M059J (cell line): Measurements from ENCODE around the gene EPB41. TPM values are rescaled to one million over a fixed set of nuclear protein-coding genes. Genes with fewer than 3 reads are reported as not detected.
"Not testable (repeated sequence)": the region's sequence is repeated elsewhere in the genome, so short reads cannot be mapped to it uniquely, and the experiment has no call there.

Experiments
- DNase-seq: peaks from one replicate; pipeline ENCODE4 v3.0.0-alpha.2; 2012; ENCODE audit warnings: low read depth
- total RNA-seq: library from RNA; depleted of rRNA; stranded (reverse); fragments of >200 nt; shearing (Covaris generic); gene quantifications from 2 replicates; pipeline ENCODE4 v1.2.3, GENCODE V29; 2014

EPB41 gene
- total RNA-seq, 1 experiment from 2014 or later = 23.2 TPM

GRCh38 chr1:28976248-28976647 lies 61.9 kb downstream of the EPB41 start:
- DNase-seq = no peak

DNA sequence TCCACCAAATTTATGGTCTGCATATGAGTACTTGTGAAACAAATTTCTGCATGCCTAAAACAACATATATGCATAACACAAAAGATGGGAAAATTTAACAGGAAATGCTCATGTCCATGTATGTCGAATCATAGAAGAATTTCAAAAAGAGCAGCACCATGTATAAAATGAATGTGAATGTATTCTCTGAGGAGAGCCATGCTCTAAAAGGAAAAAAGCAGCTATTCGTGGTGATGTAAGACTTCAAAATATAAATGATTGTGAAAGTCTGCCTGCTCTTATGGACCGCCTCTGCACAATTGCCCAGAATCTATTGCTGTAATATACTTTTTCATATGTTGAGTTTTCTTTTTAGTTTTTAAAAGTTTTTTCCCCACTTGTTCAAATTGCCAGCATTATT lies 66.8 kb downstream of the EPB41 start:
- no peak for DNase-seq

DNA sequence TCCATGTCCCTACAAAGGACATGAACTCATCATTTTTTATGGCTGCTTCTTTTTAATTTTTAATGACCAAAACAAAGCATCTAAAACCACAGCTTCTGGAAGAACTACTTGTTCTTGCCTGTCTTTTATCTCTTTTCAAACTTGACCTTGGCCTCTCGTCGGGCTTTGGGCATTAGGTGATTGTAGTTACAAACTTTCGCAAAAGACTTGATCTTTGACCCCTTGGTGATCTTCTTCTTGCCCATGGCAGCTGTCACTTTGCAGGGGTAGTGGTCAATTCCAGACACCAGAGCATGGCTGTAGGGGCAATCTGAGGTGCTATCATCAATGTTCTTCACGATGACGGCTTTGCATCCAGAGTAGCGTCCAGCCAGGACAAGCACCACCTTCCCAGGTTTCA lies 67.8 kb downstream of the EPB41 start:
- no peak for DNase-seq

- DNase-seq = no peak
These were observed 68.7 kb downstream of the EPB41 start for GRCh38 chr1:28983091-28983490.

DNA sequence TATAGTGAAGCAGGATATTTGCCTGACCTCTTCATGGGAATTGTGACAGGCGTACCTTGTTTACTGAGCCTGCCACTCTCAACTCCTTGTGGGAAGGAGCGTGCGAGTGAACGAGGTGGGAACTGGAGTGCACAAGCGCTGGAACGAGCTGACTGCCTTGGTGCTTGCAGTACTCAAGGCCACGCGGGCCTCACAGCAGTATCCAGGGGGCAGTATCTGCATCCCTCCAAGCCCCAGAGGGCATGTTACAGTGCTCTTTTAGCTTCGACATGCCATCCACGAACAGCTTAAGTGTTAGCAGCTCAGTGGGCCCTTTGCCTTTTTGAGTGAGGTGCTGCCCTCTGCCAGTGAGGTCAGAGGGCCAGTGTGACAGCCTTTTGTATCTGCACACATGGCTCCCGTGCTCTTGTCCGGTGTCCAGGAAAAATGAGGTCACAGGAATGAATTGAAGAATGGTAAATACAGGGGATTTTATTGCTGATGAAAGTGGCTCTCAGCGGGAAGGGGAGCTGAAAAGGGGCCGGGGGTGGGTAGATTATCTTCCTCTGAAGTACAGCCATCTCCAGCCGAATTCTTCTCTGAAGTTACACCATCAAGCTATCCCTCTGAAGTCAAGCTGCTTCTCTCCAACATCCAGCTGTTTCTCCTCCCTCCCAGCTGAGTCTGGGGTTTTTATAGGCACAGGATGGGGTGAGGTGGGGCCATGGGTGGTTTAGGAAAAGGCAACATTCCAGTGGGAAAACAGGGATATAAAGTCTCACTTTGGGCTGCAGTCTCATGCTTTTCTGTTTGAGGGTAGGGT lies 69.3 kb downstream of the EPB41 start:
- peak; percentile 9 for DNase-seq

GRCh38 chr1:28984311-28984684 lies 69.9 kb downstream of the EPB41 start:
- no peak for DNase-seq

DNA sequence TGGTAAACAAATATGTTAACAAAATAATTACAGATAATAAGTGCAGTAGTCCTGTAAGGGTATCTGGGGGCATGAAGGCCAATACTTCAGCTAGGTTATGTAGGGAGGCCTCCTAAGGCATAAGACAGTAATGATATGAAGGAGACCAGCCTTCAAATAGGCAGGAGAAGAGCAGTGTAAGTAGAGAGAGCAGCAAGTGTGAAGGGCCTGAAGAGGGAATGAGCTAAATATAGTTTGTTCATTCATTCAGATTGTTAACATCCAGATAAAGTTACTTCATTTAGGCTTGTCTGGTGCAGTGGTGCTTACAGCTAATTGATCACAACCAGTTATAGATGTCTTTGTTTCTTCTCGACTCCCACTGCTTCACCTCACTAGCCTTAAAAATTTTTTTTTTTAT lies 71.1 kb downstream of the EPB41 start:
- DNase-seq = no peak

DNA sequence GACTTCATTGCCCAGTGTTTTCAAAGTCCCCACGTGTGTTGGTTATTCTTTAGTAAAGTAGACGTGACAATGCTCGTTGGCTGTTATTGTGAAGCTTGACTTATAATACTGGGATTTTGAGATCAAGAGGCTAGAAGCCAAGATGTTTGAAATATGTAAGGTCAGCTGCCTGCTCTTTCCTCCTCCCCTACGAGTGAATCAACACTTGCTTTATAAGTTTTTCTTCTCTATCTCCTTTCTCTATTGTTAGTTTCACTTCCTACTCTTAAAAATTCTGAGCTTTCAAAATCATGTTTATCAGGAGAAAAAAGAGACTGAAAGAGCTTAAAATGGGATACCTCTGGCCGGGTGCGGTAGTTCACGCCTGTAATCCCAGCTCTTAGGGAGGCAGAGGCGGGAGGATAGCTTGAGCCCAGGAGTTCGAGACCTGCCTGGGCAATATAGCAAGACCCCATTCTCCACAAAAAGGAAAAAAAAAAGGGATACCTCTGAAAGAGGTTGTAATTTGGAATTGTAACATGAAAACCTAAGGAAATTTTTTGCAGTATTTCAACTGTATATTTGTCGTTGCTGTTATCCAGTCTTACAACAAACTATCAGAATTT lies 72.0 kb downstream of the EPB41 start:
- DNase-seq = no peak

GRCh38 chr1:29002792-29003191 lies 88.4 kb downstream of the EPB41 start:
- no peak for DNase-seq

DNA sequence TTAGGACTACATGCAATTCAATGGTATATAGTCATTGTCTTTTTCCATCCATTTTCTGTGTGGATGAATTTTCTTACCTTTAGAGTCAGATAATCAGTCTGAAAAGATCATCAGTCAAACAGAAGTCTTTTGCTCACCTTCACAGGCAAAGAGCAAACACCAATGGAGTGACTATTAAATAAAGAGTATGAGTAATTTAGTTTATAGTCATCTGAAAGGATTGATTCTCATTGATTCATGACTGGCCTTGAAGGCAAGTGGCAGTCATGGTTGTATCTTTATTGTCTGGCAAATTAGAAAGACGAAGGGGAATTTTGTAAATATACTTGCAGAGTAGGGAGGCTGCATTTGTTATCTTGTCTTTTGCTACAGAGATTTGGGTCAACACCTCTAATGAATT lies 89.9 kb downstream of the EPB41 start:
- no peak for DNase-seq

GRCh38 chr1:29004798-29005197 lies 90.4 kb downstream of the EPB41 start:
- no peak for DNase-seq

DNA sequence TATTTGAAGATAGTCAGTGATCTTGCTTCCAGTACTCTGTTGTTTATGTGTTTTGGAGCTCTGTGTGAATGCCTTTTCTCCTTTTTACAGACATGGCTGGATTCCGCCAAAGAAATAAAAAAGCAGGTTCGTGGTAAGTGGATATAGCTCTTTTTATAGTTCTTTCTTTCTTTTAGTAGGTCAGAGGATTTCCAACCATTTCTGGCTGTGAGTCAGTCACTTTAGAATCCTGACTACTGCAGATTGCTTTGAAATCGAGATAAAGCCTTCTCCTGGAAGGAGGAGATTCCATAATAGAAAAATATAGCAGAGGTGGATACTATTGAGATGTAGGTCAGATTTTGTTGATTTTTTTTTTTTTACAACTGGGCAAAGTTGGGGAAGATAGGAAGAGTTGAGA lies 97.4 kb downstream of the EPB41 start:
- DNase-seq = no peak

DNA sequence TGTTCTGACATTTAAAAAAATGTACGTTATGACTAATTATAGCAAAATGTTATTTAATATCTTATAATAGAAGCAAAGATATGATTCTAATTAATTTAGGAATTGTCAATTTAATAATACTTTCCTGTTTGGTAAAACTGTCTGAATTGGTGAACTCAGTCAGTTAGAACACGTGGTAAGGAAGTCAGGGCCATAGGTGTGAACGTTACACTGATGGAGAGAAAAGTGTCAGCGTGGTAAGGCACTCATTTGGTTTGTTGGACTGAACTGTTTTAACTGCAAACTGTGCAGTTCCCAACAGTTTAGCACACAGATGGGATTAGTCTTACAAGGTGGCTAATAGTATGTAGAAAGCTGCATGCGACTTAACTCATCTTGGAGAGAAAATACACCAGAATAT lies 102.9 kb downstream of the EPB41 start:
- no peak for DNase-seq

DNA sequence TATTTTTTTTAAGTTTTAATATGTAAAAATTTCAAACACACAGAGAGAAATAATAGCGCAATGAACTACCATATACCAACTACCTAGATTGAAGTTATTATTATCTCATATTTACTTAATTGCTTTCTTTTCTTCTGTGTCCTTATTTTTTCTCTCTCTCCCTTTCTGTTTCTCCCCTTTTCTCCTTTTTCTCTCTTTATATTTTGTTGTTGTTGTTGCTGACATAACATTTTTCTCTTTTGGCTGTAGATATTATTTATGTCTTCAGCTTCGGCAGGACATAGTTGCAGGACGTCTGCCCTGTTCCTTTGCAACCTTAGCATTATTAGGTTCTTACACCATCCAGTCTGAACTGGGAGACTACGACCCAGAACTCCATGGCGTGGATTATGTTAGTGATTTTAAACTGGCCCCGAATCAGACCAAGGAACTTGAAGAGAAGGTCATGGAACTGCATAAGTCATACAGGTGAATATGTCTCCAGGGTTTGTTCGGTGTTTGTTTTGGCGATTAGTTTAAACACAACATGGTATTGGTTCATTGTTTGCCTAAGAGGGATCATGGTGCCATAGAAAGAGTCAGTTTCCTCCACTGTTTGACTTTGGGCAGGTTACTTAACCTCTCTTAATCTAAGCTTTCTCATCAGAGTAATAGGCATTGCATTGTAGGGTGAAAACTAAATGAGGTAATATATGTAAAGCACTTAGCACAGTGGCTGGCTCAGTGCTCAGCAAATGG lies 103.8 kb downstream of the EPB41 start:
- DNase-seq = no peak

DNA sequence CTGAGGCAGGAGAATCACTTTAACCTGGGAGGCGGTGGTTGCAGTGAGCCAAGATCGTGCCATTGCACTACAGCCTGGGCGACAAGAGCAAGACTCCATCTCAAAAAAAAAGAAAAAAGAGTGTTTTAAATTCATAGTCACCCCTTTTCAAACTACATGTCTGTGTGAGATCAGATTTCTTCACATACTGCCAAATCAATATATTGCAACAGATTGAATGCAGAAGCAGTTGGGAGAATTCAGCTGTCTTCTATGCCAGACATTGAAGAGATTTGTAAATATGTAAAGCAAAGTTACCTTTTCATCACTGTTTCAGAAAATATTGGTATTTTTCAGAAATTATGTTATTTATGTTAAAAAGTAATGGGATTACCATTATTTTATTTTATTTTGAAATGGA lies 108.3 kb downstream of the EPB41 start:
- no peak for DNase-seq

DNA sequence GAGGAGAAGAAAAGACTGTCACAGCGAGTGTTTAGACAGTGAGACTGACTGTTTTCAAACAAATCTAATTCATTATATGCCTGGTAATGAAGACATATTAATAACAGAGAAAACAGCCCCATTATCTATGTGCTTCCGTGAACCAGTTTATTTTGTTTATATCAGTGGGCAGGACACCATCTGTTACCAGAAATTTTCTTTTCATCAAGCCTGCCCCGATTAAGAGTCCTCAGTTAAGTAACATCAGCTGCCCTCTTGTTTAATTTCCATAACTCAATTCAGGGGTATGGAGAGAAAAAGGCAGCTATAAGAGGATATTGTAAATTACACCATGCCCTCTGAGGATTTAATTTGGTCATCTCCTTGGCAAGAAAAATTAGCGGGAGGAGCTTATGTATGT lies 115.3 kb downstream of the EPB41 start:
- no peak for DNase-seq

GRCh38 chr1:29032841-29033240 lies 118.5 kb downstream of the EPB41 start:
- no peak for DNase-seq

DNA sequence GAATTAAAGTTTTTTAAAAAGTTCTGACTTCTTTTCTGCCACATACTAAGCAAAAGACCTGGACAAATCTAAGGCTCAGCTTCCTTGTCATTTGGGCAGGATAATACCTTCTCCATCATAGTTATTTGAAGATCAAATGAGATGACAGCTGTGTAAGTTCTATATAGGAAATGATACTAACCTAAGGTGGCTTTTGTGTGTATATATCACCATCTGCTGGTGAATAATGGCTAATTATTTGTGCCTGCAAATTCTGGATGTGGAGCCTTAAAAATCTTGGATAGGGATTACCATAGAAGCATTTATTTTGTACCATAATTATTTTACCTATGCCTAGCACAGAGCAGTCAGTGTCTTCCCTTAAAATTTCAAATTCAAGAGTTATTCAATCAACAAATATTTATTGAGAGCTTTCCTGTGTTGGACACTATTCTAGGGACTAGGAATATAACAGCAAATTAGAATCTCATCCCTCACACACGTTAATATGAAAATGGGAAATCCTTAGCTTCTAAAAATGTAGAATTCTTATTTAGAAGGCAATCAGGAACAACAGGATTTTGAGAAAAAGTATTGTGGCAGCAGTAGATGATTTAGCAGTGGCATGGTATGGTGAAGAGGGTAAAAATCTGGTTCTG lies 119.6 kb downstream of the EPB41 start:
- peak; percentile 60 for DNase-seq

DNA sequence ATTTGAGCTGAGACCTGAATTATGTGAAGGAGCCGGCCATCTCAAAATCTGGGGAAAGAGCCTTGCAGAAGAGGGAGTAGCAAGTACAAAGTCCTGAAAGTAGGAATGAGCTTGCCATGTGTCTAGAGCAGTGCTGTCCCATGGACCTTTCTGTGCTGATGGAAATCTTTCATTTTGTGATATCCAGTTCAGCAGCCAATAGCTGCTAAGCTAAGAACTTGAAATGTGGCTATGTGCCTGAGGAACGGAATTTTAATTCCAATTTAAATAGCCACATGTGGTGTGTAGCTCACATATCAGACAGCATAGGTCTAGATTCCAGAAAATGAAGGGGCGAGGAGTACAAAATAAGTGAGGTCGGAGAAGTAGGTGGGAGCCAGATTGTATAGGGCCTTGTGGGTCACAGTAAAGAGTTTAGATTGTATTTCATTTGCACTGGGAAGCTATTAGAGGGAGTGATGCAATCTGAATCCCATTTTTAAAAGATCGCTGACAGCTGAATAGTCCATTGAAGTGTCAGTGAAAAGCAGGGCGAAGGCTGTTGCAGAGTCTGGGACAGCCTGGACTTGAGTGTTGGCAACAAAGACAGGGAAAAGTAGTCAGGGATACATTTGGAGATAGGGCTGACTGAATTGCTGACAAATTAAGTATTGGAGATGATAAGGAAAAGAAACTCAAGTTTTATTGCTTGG lies 129.1 kb downstream of the EPB41 start:
- no peak for DNase-seq

DNA sequence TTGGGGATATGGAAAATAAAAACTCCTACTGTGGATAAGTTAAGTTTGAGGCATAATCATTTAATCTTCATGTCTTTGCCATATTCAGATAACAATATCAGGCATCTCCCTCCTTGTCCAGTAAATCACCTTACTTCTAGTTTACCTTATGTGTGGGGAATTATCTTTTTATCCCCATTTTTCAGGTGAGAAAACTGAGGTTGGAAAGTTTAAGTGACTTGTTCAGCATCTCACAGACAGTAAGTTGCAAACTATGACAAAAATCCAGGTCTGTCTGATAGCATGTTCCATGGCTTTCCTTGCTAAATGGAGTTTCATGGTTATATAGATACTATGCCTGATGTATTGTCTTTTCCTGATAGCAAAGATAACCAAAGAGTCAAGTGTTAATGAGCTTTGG lies 129.6 kb downstream of the EPB41 start:
- no peak for DNase-seq

- DNase-seq = not testable (repeated sequence)
These were observed 131.3 kb downstream of the EPB41 start for GRCh38 chr1:29045663-29046062.

- no peak for DNase-seq
These were observed 132.8 kb downstream of the EPB41 start for GRCh38 chr1:29047142-29047541.
